PC-3 (cell line): Measurements from ENCODE around the gene CHRNG. TPM values are rescaled to one million over a fixed set of nuclear protein-coding genes. Genes with fewer than 3 reads are reported as not detected.

Experiments
- ATAC-seq: fragments of 200-7000 bp; cut with Tn5 transposase; 2 replicates; pipeline ENCODE4 v1.9.1; 2020; ENCODE audit warnings: mild to moderate bottlenecking, moderate library complexity
- BruUV-seq: library from RNA; stranded (reverse); fragments of 400-500 nt; replicated peaks from 2 replicates; lab custom pipeline; 2021; lab: Mats Ljungman, UMichigan
- CTCF ChIA-PET: fragments of 300-600 bp; sonication (Branson Sonifier 250); formaldehyde crosslinking; loops from one replicate; lab custom pipeline; 2022; ENCODE audit warnings: antibody characterized with exemption; lab: Charles Lee
- POLR2A ChIA-PET: fragments of 300-600 bp; sonication (Branson Sonifier 250); formaldehyde crosslinking; loops from one replicate; lab custom pipeline; 2022; ENCODE audit warnings: antibody characterized with exemption; ENCODE audit not compliant: unreplicated experiment; lab: Charles Lee
- DNase-seq: peaks from one replicate; pipeline ENCODE4 v3.0.0-alpha.2; 2015
- H2AFZ ChIP-seq: fragments of 300-600 bp; sonication (generic); 2 replicates; pipeline ENCODE4 v1.6.0; 2016; ENCODE audit warnings: antibody characterized with exemption, low read length
- H3F3A ChIP-seq: fragments of 300-600 bp; sonication (generic); one replicate; pipeline ENCODE4 v1.6.0; 2017; ENCODE audit warnings: antibody characterized with exemption, low read length, control low read depth, mild to moderate bottlenecking; ENCODE audit not compliant: unreplicated experiment
- H3K27ac ChIP-seq: fragments of 300-600 bp; sonication (generic); 2 replicates; pipeline ENCODE4 v1.5.1; 2016; ENCODE audit warnings: mild to moderate bottlenecking, low read length
- H3K27me3 ChIP-seq: fragments of 300-600 bp; sonication (generic); 2 replicates; pipeline ENCODE4 v1.6.1; 2016; ENCODE audit warnings: low read length, mixed read lengths
- H3K36me3 ChIP-seq: fragments of 300-600 bp; sonication (generic); 2 replicates; pipeline ENCODE4 v1.6.1; 2016; ENCODE audit warnings: low read depth, mixed run types, low read length, mixed read lengths
- H3K4me1 ChIP-seq: fragments of 300-600 bp; sonication (generic); 2 replicates; pipeline ENCODE4 v1.5.1; 2016; ENCODE audit warnings: low read length; ENCODE audit not compliant: insufficient read depth
- H3K4me2 ChIP-seq: fragments of 300-600 bp; sonication (generic); 2 replicates; pipeline ENCODE4 v1.6.0; 2016; ENCODE audit warnings: low read length
- H3K4me3 ChIP-seq: fragments of 300-600 bp; sonication (generic); 2 replicates; pipeline ENCODE4 v1.5.1; 2016; ENCODE audit warnings: mild to moderate bottlenecking, low read length, mixed read lengths
- H3K79me2 ChIP-seq: fragments of 300-600 bp; sonication (generic); 2 replicates; pipeline ENCODE4 v1.6.1; 2017; ENCODE audit warnings: low read length, mixed read lengths
- H3K9ac ChIP-seq: fragments of 300-600 bp; sonication (generic); 2 replicates; pipeline ENCODE4 v1.6.0; 2016; ENCODE audit warnings: mild to moderate bottlenecking, low read length
- H3K9me2 ChIP-seq: fragments of 300-600 bp; sonication (generic); replicated peaks from 2 replicates; pipeline ENCODE4 v1.6.1; 2016; ENCODE audit warnings: mixed run types, low read length, mixed read lengths
- H3K9me3 ChIP-seq: fragments of 300-600 bp; sonication (generic); 2 replicates; pipeline ENCODE4 v1.6.1; 2016; ENCODE audit warnings: low read length, mixed read lengths
- H4K20me1 ChIP-seq: fragments of 300-600 bp; sonication (generic); 2 replicates; pipeline ENCODE4 v1.6.1; 2016; ENCODE audit warnings: low read length, mixed read lengths
- EZH2 ChIP-seq: fragments of 300-600 bp; sonication (generic); IDR thresholded peaks from one replicate; pipeline ENCODE4 v1.6.1; 2017; ENCODE audit warnings: antibody characterized with exemption, mild to moderate bottlenecking, low read length; ENCODE audit not compliant: unreplicated experiment
- EZH2phosphoT487 ChIP-seq: fragments of 300-600 bp; sonication (generic); IDR thresholded peaks from 2 replicates; pipeline ENCODE4 v1.6.1; 2018; ENCODE audit warnings: mild to moderate bottlenecking, antibody characterized with exemption, low read length, borderline replicate concordance
- intact Hi-C: fragments of 100-400 bp; cut with micrococcal nuclease; formaldehyde crosslinking; loops from 2 replicates; pipeline ENCODE4 v1.9.0; 2023
- total RNA-seq: library from RNA; depleted of rRNA; stranded (reverse); fragments of >200 nt; gene quantifications from 2 replicates; pipeline ENCODE4 v1.2.3, GENCODE V29; 2014
- TF ChIP-seq, protein P1 (sequence below): fragments of 300-600 bp; sonication (generic); conservative IDR thresholded peaks from 2 replicates; pipeline ENCODE4 v1.5.1; 2017; ENCODE audit warnings: antibody characterized with exemption, low read depth, mild to moderate bottlenecking, low read length

The CHRNG gene
- total RNA-seq, 1 experiment from 2014 or later = not detected

GRCh38 chr2:232523402-232523681 is 16.1 kb upstream of the CHRNG start:
- H3K27me3 ChIP-seq = peaks cover 26% of the 10 kb centered on the region
- H3K4me3 ChIP-seq = no peak overlapping the region; the same call in 1 of the 2 replicates
- DNase-seq (no peak), ATAC-seq (peak; percentile 5; the same call in 1 of the 2 replicates)
- H3K36me3 ChIP-seq = no peaks in the 10 kb centered on the region
- POLR2A ChIA-PET = no interaction called here
- no peak overlapping the region for H3K9ac ChIP-seq
- TF ChIP-seq EZH2 = no peak
- H3K4me2 ChIP-seq = peak overlapping the region; percentile 70
- H2AFZ ChIP-seq = no peak overlapping the region
- H3K27ac ChIP-seq = no peak overlapping the region
- H3K9me2 ChIP-seq = no peaks in the 10 kb centered on the region
- intact Hi-C loops = no loop called here
- CTCF ChIA-PET = no interaction called here
- no peaks in the 10 kb centered on the region for H3K9me3 ChIP-seq
- H3K79me2 ChIP-seq = no peaks in the 10 kb centered on the region
- no peaks in the 10 kb centered on the region for H3F3A ChIP-seq
- no peaks in the 10 kb centered on the region for H4K20me1 ChIP-seq
- BruUV-seq = no TSS peak
- H3K4me1 ChIP-seq = no peaks in the 10 kb centered on the region

GRCh38 chr2:232523682-232524597 is 15.6 kb upstream of the CHRNG start:
- TF ChIP-seq EZH2 = no peak
- TF ChIP-seq, protein P1, sequence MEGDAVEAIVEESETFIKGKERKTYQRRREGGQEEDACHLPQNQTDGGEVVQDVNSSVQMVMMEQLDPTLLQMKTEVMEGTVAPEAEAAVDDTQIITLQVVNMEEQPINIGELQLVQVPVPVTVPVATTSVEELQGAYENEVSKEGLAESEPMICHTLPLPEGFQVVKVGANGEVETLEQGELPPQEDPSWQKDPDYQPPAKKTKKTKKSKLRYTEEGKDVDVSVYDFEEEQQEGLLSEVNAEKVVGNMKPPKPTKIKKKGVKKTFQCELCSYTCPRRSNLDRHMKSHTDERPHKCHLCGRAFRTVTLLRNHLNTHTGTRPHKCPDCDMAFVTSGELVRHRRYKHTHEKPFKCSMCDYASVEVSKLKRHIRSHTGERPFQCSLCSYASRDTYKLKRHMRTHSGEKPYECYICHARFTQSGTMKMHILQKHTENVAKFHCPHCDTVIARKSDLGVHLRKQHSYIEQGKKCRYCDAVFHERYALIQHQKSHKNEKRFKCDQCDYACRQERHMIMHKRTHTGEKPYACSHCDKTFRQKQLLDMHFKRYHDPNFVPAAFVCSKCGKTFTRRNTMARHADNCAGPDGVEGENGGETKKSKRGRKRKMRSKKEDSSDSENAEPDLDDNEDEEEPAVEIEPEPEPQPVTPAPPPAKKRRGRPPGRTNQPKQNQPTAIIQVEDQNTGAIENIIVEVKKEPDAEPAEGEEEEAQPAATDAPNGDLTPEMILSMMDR = peak; percentile 37
- intact Hi-C loops = no loop called here
- H3K27ac ChIP-seq = no peak overlapping the region
- BruUV-seq = no TSS peak
- no peaks in the 10 kb centered on the region for H3K36me3 ChIP-seq
- peaks cover 26% of the 10 kb centered on the region for H3K27me3 ChIP-seq
- peak; percentile 18 for ATAC-seq
- no peaks in the 10 kb centered on the region for H3F3A ChIP-seq
- H4K20me1 ChIP-seq = no peaks in the 10 kb centered on the region
- no peaks in the 10 kb centered on the region for H3K79me2 ChIP-seq
- no peak overlapping the region for H3K9ac ChIP-seq
- ChIA-PET POLR2A (no interaction called here), CTCF (no interaction called here)
- H3K4me1 ChIP-seq = no peaks in the 10 kb centered on the region
- H3K9me2 ChIP-seq = no peaks in the 10 kb centered on the region
- H2AFZ ChIP-seq = no peak overlapping the region
- peak; percentile 12 for DNase-seq
- H3K4me2 ChIP-seq = peak overlapping the region; percentile 70
- H3K9me3 ChIP-seq = no peaks in the 10 kb centered on the region
- H3K4me3 ChIP-seq = peak overlapping the region; percentile 50

DNA sequence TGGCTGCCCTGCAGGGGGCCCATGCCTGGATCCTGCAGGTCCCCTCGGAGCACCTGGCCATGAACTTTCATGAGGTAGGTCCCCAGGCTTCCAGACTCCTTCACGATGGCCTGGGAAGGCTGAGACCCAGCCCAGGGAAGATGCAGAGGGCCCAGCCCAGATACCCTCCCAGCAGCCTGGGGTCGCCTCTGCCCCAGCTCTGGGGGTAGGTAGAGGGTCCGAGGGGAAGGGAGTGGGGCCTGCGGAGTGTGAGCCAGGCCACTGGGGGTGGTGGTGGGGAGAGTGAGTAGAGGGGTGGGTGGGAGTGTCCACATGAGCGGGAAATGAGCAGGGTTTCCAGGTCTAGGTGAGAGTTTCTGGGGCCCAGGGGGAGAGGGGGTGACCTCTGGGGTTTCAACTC is 14.7 kb upstream of the CHRNG start:
- intact Hi-C loops = no loop called here
- Histone ChIP-seq H3K4me1 (no peaks in the 10 kb centered on the region), H3K4me2 (no peak overlapping the region), H3K27ac (no peak overlapping the region), H4K20me1 (no peaks in the 10 kb centered on the region), H3K27me3 (peaks cover 26% of the 10 kb centered on the region), H3K4me3 (no peak overlapping the region), H3K9me2 (no peaks in the 10 kb centered on the region), H3K9me3 (no peaks in the 10 kb centered on the region), H3K79me2 (no peaks in the 10 kb centered on the region), H3K36me3 (no peaks in the 10 kb centered on the region), H2AFZ (no peak overlapping the region), H3K9ac (no peak overlapping the region), H3F3A (no peaks in the 10 kb centered on the region)
- POLR2A ChIA-PET = no interaction called here
- TF ChIP-seq EZH2phosphoT487 = no peak
- no peak for TF ChIP-seq EZH2
- TF ChIP-seq, protein P1 = no peak
- DNase-seq (no peak), ATAC-seq (no peak)
- CTCF ChIA-PET = no interaction called here
- BruUV-seq = no TSS peak
